HEK293 (cell line): ENCODE data around the gene ERBB2.

Experiments
- CTCF ChIA-PET: fragments of 350-600 bp; formaldehyde crosslinking; extraction: SDS; loops from one replicate; lab custom pipeline; 2021; ENCODE audit warnings: antibody characterized with exemption; lab: Yijun Ruan, JAX
- POLR2A ChIA-PET: fragments of 300-600 bp; formaldehyde crosslinking; extraction: SDS; loops from one replicate; lab custom pipeline; 2020; ENCODE audit warnings: antibody characterized with exemption, inconsistent platforms; lab: Yijun Ruan, JAX
- H3K27ac ChIP-seq: fragments of 200-500 bp; sonication (Bioruptor generic); 2 replicates; pipeline ENCODE4 v1.5.1; 2014; ENCODE audit warnings: low read depth, low read length, control low read depth, inconsistent platforms; ENCODE audit errors: extremely low read depth
- H3K36me3 ChIP-seq, 2 experiments: fragments of 200-500 bp in 1 of 2; sonication (Bioruptor generic) in 1 of 2; 1 replicate in 1 of 2; 2 replicates in 1 of 2; pipeline ENCODE4 v1.5.1; 2014 to 2017; ENCODE audit warnings: inconsistent platforms in 2 of 2, low read length in 2 of 2; ENCODE audit not compliant: control insufficient read depth in 2 of 2, insufficient read depth in 1 of 2
- H3K4me1 ChIP-seq: fragments of 200-500 bp; sonication (Bioruptor generic); 2 replicates; pipeline ENCODE4 v1.5.1; 2014; ENCODE audit warnings: mild to moderate bottlenecking, low read length, inconsistent platforms; ENCODE audit not compliant: control insufficient read depth, insufficient read depth
- H3K4me3 ChIP-seq: 2 replicates; pipeline ENCODE4 v1.5.1; 2011; ENCODE audit warnings: low read depth, mild to moderate bottlenecking, control low read depth, low read length, moderate library complexity
- H3K9me3 ChIP-seq: fragments of 200-500 bp; sonication (Bioruptor generic); 2 replicates; pipeline ENCODE4 v1.5.1; 2014; ENCODE audit warnings: low read depth, low read length, inconsistent platforms; ENCODE audit not compliant: control insufficient read depth, insufficient read depth
- KLF10 ChIP-seq: fragments of 450-650 bp; IDR thresholded peaks from 2 replicates; pipeline ENCODE4 v1.5.1; 2018; ENCODE audit warnings: missing biosample characterization, mild to moderate bottlenecking, missing genetic modification characterization
- OVOL3 ChIP-seq: fragments of 450-650 bp; formaldehyde crosslinking; IDR thresholded peaks from 2 replicates; pipeline ENCODE4 v1.5.1; 2016; ENCODE audit warnings: missing biosample characterization, missing genetic modification characterization
- SP2 ChIP-seq: fragments of 450-650 bp; formaldehyde crosslinking; IDR thresholded peaks from 2 replicates; pipeline ENCODE4 v1.5.1; 2016; ENCODE audit warnings: missing biosample characterization, missing genetic modification characterization
- YY2 ChIP-seq: fragments of 450-650 bp; formaldehyde crosslinking; IDR thresholded peaks from 2 replicates; pipeline ENCODE4 v1.5.1; 2016; ENCODE audit warnings: missing biosample characterization, missing genetic modification characterization
- ZBTB17 ChIP-seq: fragments of 450-650 bp; formaldehyde crosslinking; IDR thresholded peaks from 2 replicates; pipeline ENCODE4 v1.5.1; 2016; ENCODE audit warnings: missing biosample characterization, missing genetic modification characterization
- ZBTB8A ChIP-seq: fragments of 450-650 bp; formaldehyde crosslinking; IDR thresholded peaks from 2 replicates; pipeline ENCODE4 v1.5.1; 2016; ENCODE audit warnings: missing biosample characterization, missing genetic modification characterization
- ZEB2 ChIP-seq: fragments of 450-650 bp; formaldehyde crosslinking; IDR thresholded peaks from 2 replicates; pipeline ENCODE4 v1.5.1; 2016; ENCODE audit warnings: missing biosample characterization, missing genetic modification characterization
- ZFP37 ChIP-seq: fragments of 450-650 bp; formaldehyde crosslinking; IDR thresholded peaks from 2 replicates; pipeline ENCODE4 v1.5.1; 2016; ENCODE audit warnings: missing biosample characterization, missing genetic modification characterization
- ZNF121 ChIP-seq: fragments of 450-650 bp; formaldehyde crosslinking; IDR thresholded peaks from 2 replicates; pipeline ENCODE4 v1.5.1; 2016; ENCODE audit warnings: missing biosample characterization, missing genetic modification characterization
- ZNF155 ChIP-seq: fragments of 450-650 bp; formaldehyde crosslinking; IDR thresholded peaks from 2 replicates; pipeline ENCODE4 v1.5.1; 2016; ENCODE audit warnings: missing biosample characterization, missing genetic modification characterization
- ZNF202 ChIP-seq: fragments of 450-650 bp; formaldehyde crosslinking; IDR thresholded peaks from 2 replicates; pipeline ENCODE4 v1.5.1; 2016; ENCODE audit warnings: missing biosample characterization, missing genetic modification characterization, borderline replicate concordance
- ZNF211 ChIP-seq: fragments of 450-650 bp; formaldehyde crosslinking; IDR thresholded peaks from 2 replicates; pipeline ENCODE4 v1.5.1; 2016; ENCODE audit warnings: low read depth, missing biosample characterization, missing genetic modification characterization
- ZNF350 ChIP-seq: fragments of 450-650 bp; formaldehyde crosslinking; IDR thresholded peaks from 2 replicates; pipeline ENCODE4 v1.5.0; 2017; ENCODE audit warnings: missing biosample characterization, mild to moderate bottlenecking, missing genetic modification characterization
- ZNF48 ChIP-seq: fragments of 450-650 bp; formaldehyde crosslinking; IDR thresholded peaks from 2 replicates; pipeline ENCODE4 v1.5.1; 2016; ENCODE audit warnings: missing biosample characterization, missing genetic modification characterization
- ZNF544 ChIP-seq: fragments of 450-650 bp; formaldehyde crosslinking; IDR thresholded peaks from 2 replicates; pipeline ENCODE4 v1.5.0; 2017; ENCODE audit warnings: missing biosample characterization, missing genetic modification characterization
- ZNF549 ChIP-seq: fragments of 450-650 bp; IDR thresholded peaks from 2 replicates; pipeline ENCODE4 v1.5.1; 2018; ENCODE audit warnings: missing biosample characterization, missing genetic modification characterization, mild to moderate bottlenecking, inconsistent platforms, moderate library complexity
- ZNF558 ChIP-seq: fragments of 450-650 bp; formaldehyde crosslinking; IDR thresholded peaks from 2 replicates; pipeline ENCODE4 v1.5.1; 2016; ENCODE audit warnings: missing biosample characterization, missing genetic modification characterization
- ZNF560 ChIP-seq: fragments of 450-650 bp; formaldehyde crosslinking; IDR thresholded peaks from 2 replicates; pipeline ENCODE4 v1.5.1; 2017; ENCODE audit warnings: missing biosample characterization, missing genetic modification characterization, borderline replicate concordance
- ZNF580 ChIP-seq: fragments of 450-650 bp; formaldehyde crosslinking; IDR thresholded peaks from 2 replicates; pipeline ENCODE4 v1.5.1; 2016; ENCODE audit warnings: missing biosample characterization, missing genetic modification characterization
- ZNF768 ChIP-seq: fragments of 450-650 bp; formaldehyde crosslinking; IDR thresholded peaks from 2 replicates; pipeline ENCODE4 v1.5.1; 2018; ENCODE audit warnings: missing biosample characterization, mild to moderate bottlenecking, missing genetic modification characterization
- ZNF830 ChIP-seq: fragments of 450-650 bp; IDR thresholded peaks from 2 replicates; pipeline ENCODE4 v1.5.0; 2018; ENCODE audit warnings: missing biosample characterization, missing genetic modification characterization, low read depth, mild to moderate bottlenecking, moderate library complexity
- TF ChIP-seq, protein P1 (sequence below): fragments of 450-650 bp; formaldehyde crosslinking; IDR thresholded peaks from 2 replicates; pipeline ENCODE4 v1.5.1; 2016; ENCODE audit warnings: missing biosample characterization, missing genetic modification characterization
- TF ChIP-seq, protein P2 (sequence below): fragments of 450-650 bp; formaldehyde crosslinking; IDR thresholded peaks from 2 replicates; pipeline ENCODE4 v1.5.1; 2016; ENCODE audit warnings: missing biosample characterization, missing genetic modification characterization, borderline replicate concordance
- TF ChIP-seq, protein P3 (sequence below): fragments of 450-650 bp; formaldehyde crosslinking; IDR thresholded peaks from 2 replicates; pipeline ENCODE4 v1.5.1; 2016; ENCODE audit warnings: missing biosample characterization, missing genetic modification characterization

ERBB2 gene

DNA sequence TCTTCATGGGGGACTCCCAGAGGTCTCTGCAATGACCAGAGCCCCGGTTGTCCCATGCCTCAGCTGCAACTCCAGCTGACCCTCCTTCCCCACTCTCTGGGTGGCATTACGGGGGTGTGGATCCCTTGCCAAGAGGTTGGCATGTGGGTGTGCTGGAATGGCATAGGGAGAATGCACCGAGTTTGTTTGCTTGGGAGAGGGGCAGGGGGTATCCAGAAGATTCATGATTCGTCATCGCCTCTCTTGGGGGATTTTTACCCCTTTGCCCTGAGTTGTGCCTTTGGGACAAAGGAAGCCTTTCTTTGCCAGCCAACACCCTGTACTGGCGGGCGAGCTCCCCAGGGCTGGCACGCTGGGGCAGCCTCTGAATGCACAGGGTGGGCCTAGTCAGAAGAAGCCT, 6.5 kb downstream of the ERBB2 start:
- ChIA-PET POLR2A (no interaction called here), CTCF (interaction anchor here (0.7 kb wide), 1 partner anchor 85 kb away, joined by 3 read pairs; no protein-coding TSS in a partner anchor)
- 0 out of 2 replicates have a peak, but pooled peaks cover 4% of the 10 kb centered on the region for H3K4me1 ChIP-seq
- no peak overlapping the region for H3K4me3 ChIP-seq
- no peak overlapping the region for H3K27ac ChIP-seq
- H3K9me3 ChIP-seq, result no peaks in the 10 kb centered on the region
- peaks cover 7 to 63% of the 10 kb centered on the region in 2 experiments for H3K36me3 ChIP-seq
- TF ChIP-seq ZNF768 (tag by site-specific recombination), result no peak
- TF ChIP-seq, protein P1, sequence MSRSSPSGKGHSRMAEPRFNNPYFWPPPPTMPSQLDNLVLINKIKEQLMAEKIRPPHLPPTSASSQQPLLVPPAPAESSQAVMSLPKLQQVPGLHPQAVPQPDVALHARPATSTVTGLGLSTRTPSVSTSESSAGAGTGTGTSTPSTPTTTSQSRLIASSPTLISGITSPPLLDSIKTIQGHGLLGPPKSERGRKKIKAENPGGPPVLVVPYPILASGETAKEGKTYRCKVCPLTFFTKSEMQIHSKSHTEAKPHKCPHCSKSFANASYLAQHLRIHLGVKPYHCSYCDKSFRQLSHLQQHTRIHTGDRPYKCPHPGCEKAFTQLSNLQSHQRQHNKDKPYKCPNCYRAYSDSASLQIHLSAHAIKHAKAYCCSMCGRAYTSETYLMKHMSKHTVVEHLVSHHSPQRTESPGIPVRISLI (tag by site-specific recombination), result no peak
- no peak for TF ChIP-seq ZNF211 (tag by site-specific recombination)
- TF ChIP-seq SP2 (tag by site-specific recombination), result no peak
- TF ChIP-seq, protein P2, sequence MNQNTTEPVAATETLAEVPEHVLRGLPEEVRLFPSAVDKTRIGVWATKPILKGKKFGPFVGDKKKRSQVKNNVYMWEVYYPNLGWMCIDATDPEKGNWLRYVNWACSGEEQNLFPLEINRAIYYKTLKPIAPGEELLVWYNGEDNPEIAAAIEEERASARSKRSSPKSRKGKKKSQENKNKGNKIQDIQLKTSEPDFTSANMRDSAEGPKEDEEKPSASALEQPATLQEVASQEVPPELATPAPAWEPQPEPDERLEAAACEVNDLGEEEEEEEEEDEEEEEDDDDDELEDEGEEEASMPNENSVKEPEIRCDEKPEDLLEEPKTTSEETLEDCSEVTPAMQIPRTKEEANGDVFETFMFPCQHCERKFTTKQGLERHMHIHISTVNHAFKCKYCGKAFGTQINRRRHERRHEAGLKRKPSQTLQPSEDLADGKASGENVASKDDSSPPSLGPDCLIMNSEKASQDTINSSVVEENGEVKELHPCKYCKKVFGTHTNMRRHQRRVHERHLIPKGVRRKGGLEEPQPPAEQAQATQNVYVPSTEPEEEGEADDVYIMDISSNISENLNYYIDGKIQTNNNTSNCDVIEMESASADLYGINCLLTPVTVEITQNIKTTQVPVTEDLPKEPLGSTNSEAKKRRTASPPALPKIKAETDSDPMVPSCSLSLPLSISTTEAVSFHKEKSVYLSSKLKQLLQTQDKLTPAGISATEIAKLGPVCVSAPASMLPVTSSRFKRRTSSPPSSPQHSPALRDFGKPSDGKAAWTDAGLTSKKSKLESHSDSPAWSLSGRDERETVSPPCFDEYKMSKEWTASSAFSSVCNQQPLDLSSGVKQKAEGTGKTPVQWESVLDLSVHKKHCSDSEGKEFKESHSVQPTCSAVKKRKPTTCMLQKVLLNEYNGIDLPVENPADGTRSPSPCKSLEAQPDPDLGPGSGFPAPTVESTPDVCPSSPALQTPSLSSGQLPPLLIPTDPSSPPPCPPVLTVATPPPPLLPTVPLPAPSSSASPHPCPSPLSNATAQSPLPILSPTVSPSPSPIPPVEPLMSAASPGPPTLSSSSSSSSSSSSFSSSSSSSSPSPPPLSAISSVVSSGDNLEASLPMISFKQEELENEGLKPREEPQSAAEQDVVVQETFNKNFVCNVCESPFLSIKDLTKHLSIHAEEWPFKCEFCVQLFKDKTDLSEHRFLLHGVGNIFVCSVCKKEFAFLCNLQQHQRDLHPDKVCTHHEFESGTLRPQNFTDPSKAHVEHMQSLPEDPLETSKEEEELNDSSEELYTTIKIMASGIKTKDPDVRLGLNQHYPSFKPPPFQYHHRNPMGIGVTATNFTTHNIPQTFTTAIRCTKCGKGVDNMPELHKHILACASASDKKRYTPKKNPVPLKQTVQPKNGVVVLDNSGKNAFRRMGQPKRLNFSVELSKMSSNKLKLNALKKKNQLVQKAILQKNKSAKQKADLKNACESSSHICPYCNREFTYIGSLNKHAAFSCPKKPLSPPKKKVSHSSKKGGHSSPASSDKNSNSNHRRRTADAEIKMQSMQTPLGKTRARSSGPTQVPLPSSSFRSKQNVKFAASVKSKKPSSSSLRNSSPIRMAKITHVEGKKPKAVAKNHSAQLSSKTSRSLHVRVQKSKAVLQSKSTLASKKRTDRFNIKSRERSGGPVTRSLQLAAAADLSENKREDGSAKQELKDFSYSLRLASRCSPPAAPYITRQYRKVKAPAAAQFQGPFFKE (tag by site-specific recombination), result no peak
- TF ChIP-seq ZNF830, result no peak
- TF ChIP-seq YY2 (tag by site-specific recombination), result no peak
- no peak for TF ChIP-seq ZNF48
- no peak for TF ChIP-seq ZNF121 (tag by site-specific recombination)
- no peak for TF ChIP-seq ZNF544
- TF ChIP-seq ZFP37 (tag by site-specific recombination), result no peak

- no peaks in the 10 kb centered on the region for H3K9me3 ChIP-seq
- no peak overlapping the region for H3K4me3 ChIP-seq
- H3K27ac ChIP-seq, result no peak overlapping the region
- H3K36me3 ChIP-seq, result peaks cover 7 to 65% of the 10 kb centered on the region in 2 experiments
- ChIA-PET POLR2A (no interaction called here), CTCF (interaction anchor here (0.6 to 1.2 kb wide), 3 partner anchors 12 to 400 kb away, joined by 3 to 4 read pairs (median 3); no protein-coding TSS in a partner anchor)
- H3K4me1 ChIP-seq, result no peaks in the 10 kb centered on the region
- no peak for TF ChIP-seq ZNF549 (tag by site-specific recombination)
- no peak for TF ChIP-seq ZBTB17
- TF ChIP-seq ZNF202, result no peak
- TF ChIP-seq ZBTB8A (tag by site-specific recombination), result no peak
- TF ChIP-seq ZNF560 (tag by site-specific recombination), result no peak
- no peak for TF ChIP-seq ZNF155 (tag by site-specific recombination)
- no peak for TF ChIP-seq ZEB2 (tag by site-specific recombination)
- TF ChIP-seq KLF10 (tag by site-specific recombination), result no peak
- TF ChIP-seq ZNF558 (tag by site-specific recombination), result no peak
- no peak for TF ChIP-seq OVOL3 (tag by site-specific recombination)
- TF ChIP-seq, protein P3, sequence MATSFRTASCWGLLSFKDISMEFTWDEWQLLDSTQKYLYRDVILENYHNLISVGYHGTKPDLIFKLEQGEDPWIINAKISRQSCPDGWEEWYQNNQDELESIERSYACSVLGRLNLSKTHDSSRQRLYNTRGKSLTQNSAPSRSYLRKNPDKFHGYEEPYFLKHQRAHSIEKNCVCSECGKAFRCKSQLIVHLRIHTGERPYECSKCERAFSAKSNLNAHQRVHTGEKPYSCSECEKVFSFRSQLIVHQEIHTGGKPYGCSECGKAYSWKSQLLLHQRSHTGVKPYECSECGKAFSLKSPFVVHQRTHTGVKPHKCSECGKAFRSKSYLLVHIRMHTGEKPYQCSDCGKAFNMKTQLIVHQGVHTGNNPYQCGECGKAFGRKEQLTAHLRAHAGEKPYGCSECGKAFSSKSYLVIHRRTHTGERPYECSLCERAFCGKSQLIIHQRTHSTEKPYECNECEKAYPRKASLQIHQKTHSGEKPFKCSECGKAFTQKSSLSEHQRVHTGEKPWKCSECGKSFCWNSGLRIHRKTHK (tag by site-specific recombination), result no peak
- TF ChIP-seq ZNF580 (tag by site-specific recombination), result no peak
- TF ChIP-seq, protein P1 (tag by site-specific recombination), result no peak
- no peak for TF ChIP-seq ZNF350 (tag by site-specific recombination)
Measured at GRCh38 chr17:39706921-39707337, 7.1 kb downstream of the ERBB2 start.
